IgD-negative memory B cell (primary cell): ENCODE measurements around the gene DHRS11. TPM values are rescaled to one million over a fixed set of nuclear protein-coding genes. Genes with fewer than 3 reads are reported as not detected.
A peak's percentile ranks its signal among the peaks of the same experiment; 100 is the strongest.
"Not testable (repeated sequence)": the region's sequence is repeated elsewhere in the genome, so short reads cannot be mapped to it uniquely, and the experiment has no call there.

ENCODE experiments used
- H3K27ac Mint-ChIP-seq, 3 donors: one replicate each; pipeline ENCODE4 v1.8.0; 2020 to 2022; ENCODE audit warnings: mild to moderate bottlenecking in 3 of 3, mixed read lengths in 3 of 3, moderate library complexity in 1 of 3
- H3K27me3 Mint-ChIP-seq: one replicate; pipeline ENCODE4 v1.8.0; 2021; ENCODE audit warnings: mixed read lengths
- H3K36me3 Mint-ChIP-seq: one replicate; pipeline ENCODE4 v1.8.0; 2020; ENCODE audit warnings: mild to moderate bottlenecking, mixed read lengths
- H3K4me1 Mint-ChIP-seq, 3 donors: one replicate each; pipeline ENCODE4 v1.8.0; 2020 to 2022; ENCODE audit warnings: mixed read lengths in 3 of 3, mild to moderate bottlenecking in 1 of 3
- H3K4me3 Mint-ChIP-seq, 4 donors: one replicate each; pipeline ENCODE4 v1.8.0; 2020 to 2022; ENCODE audit warnings: mild to moderate bottlenecking in 4 of 4, mixed read lengths in 4 of 4, moderate library complexity in 3 of 4
- H3K9me3 Mint-ChIP-seq, 3 donors: one replicate each; pipeline ENCODE4 v1.8.0; 2020 to 2021; ENCODE audit warnings: mixed read lengths in 3 of 3, mild to moderate bottlenecking in 1 of 3
- polyA plus RNA-seq: library from polyadenylated mRNA; unstranded; fragments of 300-500 nt; fragmentation: Illumina TruSeq; gene quantifications from one replicate; pipeline ENCODE4 v1.2.3, GENCODE V29; 2021

The DHRS11 gene
- polyA plus RNA-seq, 1 donor from 2014 or later, result 2.8 TPM

- Mint-ChIP-seq H3K36me3 (peaks cover 1% of the 10 kb centered on the region), H3K4me3 (peak overlapping the region; percentile 89 to 96 (median 92)), H3K27ac (peak overlapping the region; percentile 66 to 94 (median 91)), H3K9me3 (no peaks in the 10 kb centered on the region), H3K27me3 (no peaks in the 10 kb centered on the region), H3K4me1 (peaks cover 18 to 25% (median 20%) of the 10 kb centered on the region in 3 donors)
Measured at GRCh38 chr17:36600936-36601302, 9.2 kb downstream of the DHRS11 start.

GRCh38 chr17:36601303-36602029 is 9.8 kb downstream of the DHRS11 start, which contains the start of gene MRM1:
Gene MRM1, plus strand, starts transcription at chr17:36601583. Its CDS starts 228 bp downstream, at chr17:36601811.
- H3K27me3 Mint-ChIP-seq, result no peaks in the 10 kb centered on the region
- H3K27ac Mint-ChIP-seq, result peak within 1 kb of the TSS; percentile 66 to 94 (median 91)
- H3K4me3 Mint-ChIP-seq, result peak within 1 kb of the TSS; percentile 89 to 96 (median 92)
- H3K4me1 Mint-ChIP-seq, result peaks cover 20 to 27% (median 21%) of the 10 kb centered on the region in 3 donors
- no peaks in the 10 kb centered on the region for H3K9me3 Mint-ChIP-seq
- peaks cover 1% of the 10 kb centered on the region for H3K36me3 Mint-ChIP-seq

- Mint-ChIP-seq H3K4me1 (peaks cover 20 to 27% (median 21%) of the 10 kb centered on the region in 3 donors), H3K36me3 (peaks cover 1% of the 10 kb centered on the region), H3K27ac (peak overlapping the region in 2 of 3 donors; percentile 66 to 91), H3K4me3 (peak overlapping the region; percentile 89 to 96 (median 92)), H3K27me3 (no peaks in the 10 kb centered on the region), H3K9me3 (no peaks in the 10 kb centered on the region)
Measured at GRCh38 chr17:36602030-36602748, 10.5 kb downstream of the DHRS11 start.

- Mint-ChIP-seq H3K4me1 (peaks cover 20 to 29% (median 21%) of the 10 kb centered on the region in 3 donors), H3K27me3 (no peaks in the 10 kb centered on the region), H3K36me3 (peaks cover 3% of the 10 kb centered on the region), H3K4me3 (peak overlapping the region; percentile 89 to 96 (median 92)), H3K27ac (peak overlapping the region in 1 of 3 donors; percentile 66), H3K9me3 (no peaks in the 10 kb centered on the region)
Measured at GRCh38 chr17:36602924-36603384, 11.3 kb downstream of the DHRS11 start.

DNA sequence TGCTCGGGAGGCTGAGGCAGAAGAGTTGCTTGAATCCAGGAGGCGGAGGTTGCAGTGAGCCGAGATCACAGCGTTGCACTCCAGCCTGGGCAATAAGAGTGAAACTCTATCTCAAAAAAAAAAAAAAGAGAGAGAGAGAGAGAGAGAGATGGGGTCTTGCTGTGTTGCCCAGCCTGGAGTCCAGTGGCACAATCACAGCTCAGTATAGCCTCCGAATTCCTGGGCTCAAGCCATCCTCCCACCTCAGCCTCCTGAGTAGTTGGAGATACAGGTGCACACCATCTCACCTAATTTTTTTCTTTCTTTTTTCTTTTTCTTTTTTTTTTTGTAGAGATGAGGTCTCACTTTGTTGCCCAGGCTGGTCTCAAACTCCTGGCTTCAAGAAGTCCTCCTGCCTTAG is 13.3 kb downstream of the DHRS11 start:
- Mint-ChIP-seq H3K4me1 (peaks cover 21 to 38% (median 26%) of the 10 kb centered on the region in 3 donors), H3K4me3 (peak overlapping the region in 1 of 4 donors; percentile 70)
- not testable (repeated sequence) for H3K27me3 Mint-ChIP-seq, H3K9me3 Mint-ChIP-seq, H3K36me3 Mint-ChIP-seq, H3K27ac Mint-ChIP-seq

DNA sequence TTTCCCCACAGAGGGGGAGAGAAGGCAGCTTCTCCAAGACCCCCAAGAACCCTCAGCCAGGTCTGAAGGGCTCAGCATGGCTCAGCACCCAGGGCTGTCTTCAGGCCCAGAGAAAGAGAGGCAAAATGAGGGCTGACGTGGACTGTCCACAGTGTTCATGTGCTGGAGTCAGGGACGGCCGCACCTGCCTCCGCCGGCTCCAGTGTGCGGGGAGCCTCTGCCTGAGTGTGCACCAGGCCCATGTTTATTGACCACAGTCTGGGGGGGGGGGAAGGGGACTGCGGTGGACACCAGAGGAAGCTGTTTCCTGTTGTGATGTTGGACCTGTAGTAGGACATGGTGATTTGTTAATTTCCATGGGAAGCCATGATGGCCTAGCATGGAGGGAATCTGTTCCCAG is 16.6 kb downstream of the DHRS11 start:
- Mint-ChIP-seq H3K4me3 (no peak overlapping the region), H3K4me1 (peaks cover 16 to 30% (median 19%) of the 10 kb centered on the region in 3 donors), H3K9me3 (no peaks in the 10 kb centered on the region), H3K27ac (peak overlapping the region in 1 of 3 donors; percentile 57), H3K36me3 (peaks cover 2% of the 10 kb centered on the region), H3K27me3 (no peaks in the 10 kb centered on the region)

DNA sequence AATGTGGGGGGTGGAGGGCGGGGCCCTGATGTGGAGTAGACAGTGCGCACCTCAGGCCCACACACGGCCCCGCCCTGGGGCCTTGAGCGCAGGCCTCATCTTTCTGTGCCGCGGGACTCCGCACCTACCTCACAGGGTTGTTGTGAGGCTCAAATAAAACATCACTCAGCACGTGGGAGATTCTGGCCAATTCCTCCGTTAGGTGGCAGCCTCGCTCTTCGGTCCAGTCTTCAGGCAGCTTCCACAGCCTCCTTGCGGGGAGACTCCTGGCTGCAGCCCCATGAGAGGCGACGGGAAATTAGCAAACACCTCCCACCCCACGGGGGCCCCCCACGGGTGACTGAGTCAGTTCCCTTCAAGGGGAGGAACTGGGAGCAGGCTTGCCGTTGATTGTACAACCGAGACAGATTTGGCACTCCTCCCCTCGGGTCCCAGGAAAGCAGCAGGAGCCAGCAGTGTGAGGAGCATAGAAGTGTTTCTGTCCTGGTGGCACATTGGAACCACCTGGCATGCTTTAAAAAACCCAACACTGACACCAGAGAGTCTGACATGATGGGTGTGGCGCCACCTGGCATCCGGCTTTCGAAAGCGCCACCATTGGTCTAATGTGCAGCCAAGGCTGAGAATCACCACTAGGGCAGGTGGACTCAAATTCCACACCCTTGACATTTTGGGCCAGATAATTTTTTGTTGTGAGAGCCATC is 17.3 kb downstream of the DHRS11 start:
- Mint-ChIP-seq H3K4me3 (peak overlapping the region in 2 of 4 donors; percentile 41), H3K27ac (peak overlapping the region in 1 of 3 donors; percentile 57), H3K36me3 (peaks cover 2% of the 10 kb centered on the region), H3K4me1 (peaks cover 14 to 28% (median 20%) of the 10 kb centered on the region in 3 donors), H3K9me3 (no peaks in the 10 kb centered on the region), H3K27me3 (no peaks in the 10 kb centered on the region)

- H3K4me3 Mint-ChIP-seq, result peak overlapping the region in 1 of 4 donors; percentile 27
- no peaks in the 10 kb centered on the region for H3K9me3 Mint-ChIP-seq
- H3K4me1 Mint-ChIP-seq, result peaks cover 9 to 23% (median 16%) of the 10 kb centered on the region in 3 donors
- no peaks in the 10 kb centered on the region for H3K27me3 Mint-ChIP-seq
- H3K27ac Mint-ChIP-seq, result no peak overlapping the region
- H3K36me3 Mint-ChIP-seq, result peaks cover 2% of the 10 kb centered on the region
Measured at GRCh38 chr17:36609498-36609862, 17.8 kb downstream of the DHRS11 start.

GRCh38 chr17:36610474-36610873 is 18.8 kb downstream of the DHRS11 start:
- no peaks in the 10 kb centered on the region for H3K27me3 Mint-ChIP-seq
- no peaks in the 10 kb centered on the region for H3K9me3 Mint-ChIP-seq
- peaks cover 8 to 17% (median 13%) of the 10 kb centered on the region in 3 donors for H3K4me1 Mint-ChIP-seq
- H3K36me3 Mint-ChIP-seq, result peaks cover 2% of the 10 kb centered on the region
- no peak overlapping the region for H3K4me3 Mint-ChIP-seq
- peak overlapping the region in 1 of 3 donors; percentile 57 for H3K27ac Mint-ChIP-seq

DNA sequence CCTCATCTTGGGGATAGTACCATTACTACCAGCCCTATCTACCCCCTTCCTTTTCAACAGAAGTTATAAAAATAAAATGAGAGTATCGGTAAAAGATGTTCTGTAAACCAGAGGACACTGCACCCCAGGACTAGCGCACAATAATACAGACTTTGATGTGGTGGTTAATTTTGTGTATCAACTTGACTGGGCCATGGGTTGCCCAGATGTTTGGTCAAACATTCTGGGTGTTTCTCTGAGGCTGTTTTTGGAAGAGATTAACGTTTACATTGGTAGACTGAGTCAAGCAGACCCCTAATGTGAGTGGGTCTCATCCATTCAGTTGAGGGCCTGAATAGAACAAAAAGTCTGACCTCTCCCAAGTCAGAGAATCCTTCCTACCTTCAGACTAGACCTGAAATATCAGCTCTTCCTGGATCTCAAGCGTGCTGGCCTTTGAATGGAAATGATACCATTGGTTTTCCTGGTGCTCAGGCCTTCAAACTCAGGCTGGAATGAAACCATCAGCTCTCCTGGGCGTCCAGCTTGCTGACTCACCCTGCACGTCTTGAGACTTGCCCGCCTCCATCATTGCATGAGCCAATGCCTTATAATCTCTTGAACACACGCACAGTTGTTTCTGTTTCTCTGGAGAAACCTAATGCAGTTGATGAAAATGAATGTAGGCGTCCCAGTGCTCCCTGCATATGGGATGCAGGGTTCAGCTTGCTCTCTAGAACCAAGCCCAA is 19.8 kb downstream of the DHRS11 start:
- peaks cover 2% of the 10 kb centered on the region for H3K36me3 Mint-ChIP-seq
- H3K27me3 Mint-ChIP-seq, result no peaks in the 10 kb centered on the region
- H3K27ac Mint-ChIP-seq, result peak overlapping the region in 2 of 3 donors; percentile 57 to 61
- H3K9me3 Mint-ChIP-seq, result no peaks in the 10 kb centered on the region
- peaks cover 0 to 11% (median 9%) of the 10 kb centered on the region in 3 donors for H3K4me1 Mint-ChIP-seq
- H3K4me3 Mint-ChIP-seq, result no peak overlapping the region

GRCh38 chr17:36612323-36612722 is 20.6 kb downstream of the DHRS11 start:
- Mint-ChIP-seq H3K9me3 (no peaks in the 10 kb centered on the region), H3K27ac (no peak overlapping the region), H3K36me3 (peaks cover 2% of the 10 kb centered on the region), H3K27me3 (no peaks in the 10 kb centered on the region), H3K4me3 (no peak overlapping the region), H3K4me1 (peaks cover 0 to 11% (median 9%) of the 10 kb centered on the region in 3 donors)

GRCh38 chr17:36613155-36613554 is 21.5 kb downstream of the DHRS11 start:
- H3K27ac Mint-ChIP-seq, result no peak overlapping the region
- H3K4me1 Mint-ChIP-seq, result peaks cover 0 to 9% (median 7%) of the 10 kb centered on the region in 3 donors
- H3K36me3 Mint-ChIP-seq, result no peaks in the 10 kb centered on the region
- peaks cover 2% of the 10 kb centered on the region for H3K27me3 Mint-ChIP-seq
- H3K9me3 Mint-ChIP-seq, result no peaks in the 10 kb centered on the region
- no peak overlapping the region for H3K4me3 Mint-ChIP-seq

DNA sequence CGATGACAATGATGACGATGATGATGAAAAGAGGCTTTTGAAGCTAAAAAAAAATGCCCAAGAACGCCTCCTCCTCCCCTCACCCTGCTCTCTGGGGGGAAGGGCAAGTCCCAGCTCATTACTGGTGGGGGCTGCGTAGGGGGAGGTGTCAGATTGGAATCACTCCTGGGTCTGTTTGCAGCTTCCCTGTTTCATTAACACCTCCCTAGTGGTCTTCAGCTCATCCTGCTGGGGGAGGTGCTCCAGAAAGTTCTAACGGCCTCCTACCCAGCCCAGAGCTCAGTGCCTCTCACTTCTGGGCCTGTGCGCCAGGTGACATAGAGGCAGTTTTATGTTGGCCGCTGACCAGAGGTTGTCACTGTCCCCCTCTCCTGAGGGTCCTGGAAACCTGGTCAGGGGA is 22.4 kb downstream of the DHRS11 start:
- Mint-ChIP-seq H3K9me3 (no peaks in the 10 kb centered on the region), H3K27ac (no peak overlapping the region), H3K36me3 (no peaks in the 10 kb centered on the region), H3K4me1 (peaks cover 0 to 8% (median 5%) of the 10 kb centered on the region in 3 donors), H3K27me3 (peaks cover 4% of the 10 kb centered on the region), H3K4me3 (no peak overlapping the region)

GRCh38 chr17:36614933-36615332 is 23.3 kb downstream of the DHRS11 start:
- Mint-ChIP-seq H3K27ac (no peak overlapping the region), H3K4me3 (no peak overlapping the region), H3K36me3 (peaks cover 1% of the 10 kb centered on the region), H3K27me3 (peaks cover 4% of the 10 kb centered on the region), H3K4me1 (peaks cover 0 to 2% (median 0%) of the 10 kb centered on the region in 3 donors), H3K9me3 (no peaks in the 10 kb centered on the region)
